ENCODE results near the gene TSPAN9. TPM values are rescaled to one million over a fixed set of nuclear protein-coding genes. Genes with fewer than 3 reads are reported as not detected.

The TSPAN9 gene
- total RNA-seq, 1 donor from 2014 or later, result 40.9 TPM

DNA sequence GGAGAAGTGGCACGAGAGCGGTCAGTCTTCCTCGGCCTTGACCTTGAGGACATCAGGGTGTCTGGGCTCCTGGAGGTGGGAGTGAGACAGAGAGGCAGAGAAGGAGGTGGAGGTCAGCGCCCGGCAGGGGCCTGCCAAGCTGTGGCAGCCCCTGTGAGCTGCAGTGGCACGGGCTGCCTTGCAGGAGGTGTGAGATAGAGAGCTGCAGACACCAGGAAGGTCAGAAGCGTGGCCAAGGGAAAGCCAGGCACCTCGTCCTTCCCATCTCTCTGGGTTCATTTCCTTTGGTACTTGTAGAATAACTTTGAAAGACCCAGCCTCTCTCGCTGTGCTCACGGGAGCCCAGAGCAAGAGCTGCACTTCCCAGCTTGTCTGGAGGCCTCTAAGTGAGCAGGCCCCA is 98.1 kb downstream of the TSPAN9 start:
- H3K4me1 Mint-ChIP-seq (ENCODE audit: low read depth, unreplicated experiment), result peaks cover 30% of the 10 kb centered on the region

DNA sequence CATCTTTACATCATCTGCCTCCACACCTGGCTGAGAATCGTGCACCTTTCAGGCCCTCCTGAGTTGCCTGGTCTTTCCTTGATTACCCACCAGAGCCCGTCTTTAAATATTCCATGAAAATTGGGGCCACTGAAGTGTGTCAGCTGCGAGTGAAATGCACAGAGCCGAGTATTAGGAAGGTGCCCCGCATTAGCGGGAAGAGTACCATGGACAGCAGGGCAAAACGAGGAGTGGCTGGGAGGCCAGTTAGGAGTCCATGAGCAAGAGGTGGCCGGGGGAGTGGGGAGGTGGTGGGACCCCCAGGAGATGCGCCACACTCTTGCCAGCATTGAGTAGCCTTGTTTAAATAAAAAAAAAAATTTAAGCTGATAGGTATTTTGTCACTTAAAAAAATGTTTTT is 99.6 kb downstream of the TSPAN9 start:
- no peak for TF ChIP-seq EZH2 (IDR thresholded peaks at IDR 0.05; ENCODE audit: insufficient read depth, low read length)
- TF ChIP-seq, protein P1, sequence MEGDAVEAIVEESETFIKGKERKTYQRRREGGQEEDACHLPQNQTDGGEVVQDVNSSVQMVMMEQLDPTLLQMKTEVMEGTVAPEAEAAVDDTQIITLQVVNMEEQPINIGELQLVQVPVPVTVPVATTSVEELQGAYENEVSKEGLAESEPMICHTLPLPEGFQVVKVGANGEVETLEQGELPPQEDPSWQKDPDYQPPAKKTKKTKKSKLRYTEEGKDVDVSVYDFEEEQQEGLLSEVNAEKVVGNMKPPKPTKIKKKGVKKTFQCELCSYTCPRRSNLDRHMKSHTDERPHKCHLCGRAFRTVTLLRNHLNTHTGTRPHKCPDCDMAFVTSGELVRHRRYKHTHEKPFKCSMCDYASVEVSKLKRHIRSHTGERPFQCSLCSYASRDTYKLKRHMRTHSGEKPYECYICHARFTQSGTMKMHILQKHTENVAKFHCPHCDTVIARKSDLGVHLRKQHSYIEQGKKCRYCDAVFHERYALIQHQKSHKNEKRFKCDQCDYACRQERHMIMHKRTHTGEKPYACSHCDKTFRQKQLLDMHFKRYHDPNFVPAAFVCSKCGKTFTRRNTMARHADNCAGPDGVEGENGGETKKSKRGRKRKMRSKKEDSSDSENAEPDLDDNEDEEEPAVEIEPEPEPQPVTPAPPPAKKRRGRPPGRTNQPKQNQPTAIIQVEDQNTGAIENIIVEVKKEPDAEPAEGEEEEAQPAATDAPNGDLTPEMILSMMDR (IDR thresholded peaks at IDR 0.05; ENCODE audit: insufficient read depth, low read depth, low read length), result no peak
- Mint-ChIP-seq H3K9me3 (ENCODE audit: unreplicated experiment) (no peaks in the 10 kb centered on the region), H3K36me3 (ENCODE audit: low read depth, unreplicated experiment) (peaks cover 1% of the 10 kb centered on the region), H3K27me3 (ENCODE audit: low read depth, unreplicated experiment) (peaks cover 3% of the 10 kb centered on the region), H3K4me1 (ENCODE audit: low read depth, unreplicated experiment) (peaks cover 15% of the 10 kb centered on the region), H3K4me3 (ENCODE audit: unreplicated experiment) (no peak overlapping the region), H3K27ac (ENCODE audit: unreplicated experiment) (no peak overlapping the region)
- Histone ChIP-seq H3K9ac (ENCODE audit: low read length) (no peak overlapping the region), H3K36me3 (ENCODE audit: insufficient read depth, low read length) (no peaks in the 10 kb centered on the region), H3K4me3 (ENCODE audit: insufficient read depth, low read depth, low read length) (no peak overlapping the region), H3K27me3 (ENCODE audit: insufficient read depth, low read length) (no peaks in the 10 kb centered on the region), H3K27ac (ENCODE audit: low read depth, low read length) (no peak overlapping the region), H2AFZ (ENCODE audit: low read depth, low read length) (no peak overlapping the region), H3K4me1 (ENCODE audit: insufficient read depth, low read length) (peaks cover 4% of the 10 kb centered on the region), H3K9me3 (ENCODE audit: insufficient read depth, low read depth, low read length) (no peaks in the 10 kb centered on the region), H3K79me2 (ENCODE audit: insufficient read depth, low read length) (peaks cover 13% of the 10 kb centered on the region), H3K4me2 (ENCODE audit: low read length) (no peak overlapping the region), H4K20me1 (ENCODE audit: insufficient read depth, low read length) (peaks cover 32% of the 10 kb centered on the region)
- no peak for FAIRE-seq
- no peak for DNase-seq (ENCODE audit: low read depth)

More for the DNA sequence above, 98.1 kb downstream of the TSPAN9 start:
- Histone ChIP-seq H3K9ac (ENCODE audit: low read length) (no peak overlapping the region), H3K27me3 (ENCODE audit: insufficient read depth, low read length) (no peaks in the 10 kb centered on the region), H2AFZ (ENCODE audit: low read depth, low read length) (no peak overlapping the region), H3K36me3 (ENCODE audit: insufficient read depth, low read length) (no peaks in the 10 kb centered on the region), H3K79me2 (ENCODE audit: insufficient read depth, low read length) (peaks cover 13% of the 10 kb centered on the region), H3K9me3 (ENCODE audit: insufficient read depth, low read depth, low read length) (no peaks in the 10 kb centered on the region), H4K20me1 (ENCODE audit: insufficient read depth, low read length) (peaks cover 28% of the 10 kb centered on the region), H3K27ac (ENCODE audit: low read depth, low read length) (no peak overlapping the region), H3K4me2 (ENCODE audit: low read length) (no peak overlapping the region), H3K4me3 (ENCODE audit: insufficient read depth, low read depth, low read length) (no peak overlapping the region), H3K4me1 (ENCODE audit: insufficient read depth, low read length) (peaks cover 19% of the 10 kb centered on the region)
- no peak for DNase-seq (ENCODE audit: low read depth)
- H3K27ac Mint-ChIP-seq (ENCODE audit: unreplicated experiment), result no peak overlapping the region
- H3K36me3 Mint-ChIP-seq (ENCODE audit: low read depth, unreplicated experiment), result no peaks in the 10 kb centered on the region
- no peaks in the 10 kb centered on the region for H3K9me3 Mint-ChIP-seq (ENCODE audit: unreplicated experiment)
- H3K27me3 Mint-ChIP-seq (ENCODE audit: low read depth, unreplicated experiment), result peaks cover 3% of the 10 kb centered on the region
- no peak overlapping the region for H3K4me3 Mint-ChIP-seq (ENCODE audit: unreplicated experiment)
- FAIRE-seq, result no peak
- TF ChIP-seq, protein P1 (IDR thresholded peaks at IDR 0.05; ENCODE audit: insufficient read depth, low read depth, low read length), result no peak
- TF ChIP-seq EZH2 (IDR thresholded peaks at IDR 0.05; ENCODE audit: insufficient read depth, low read length), result no peak

DNA sequence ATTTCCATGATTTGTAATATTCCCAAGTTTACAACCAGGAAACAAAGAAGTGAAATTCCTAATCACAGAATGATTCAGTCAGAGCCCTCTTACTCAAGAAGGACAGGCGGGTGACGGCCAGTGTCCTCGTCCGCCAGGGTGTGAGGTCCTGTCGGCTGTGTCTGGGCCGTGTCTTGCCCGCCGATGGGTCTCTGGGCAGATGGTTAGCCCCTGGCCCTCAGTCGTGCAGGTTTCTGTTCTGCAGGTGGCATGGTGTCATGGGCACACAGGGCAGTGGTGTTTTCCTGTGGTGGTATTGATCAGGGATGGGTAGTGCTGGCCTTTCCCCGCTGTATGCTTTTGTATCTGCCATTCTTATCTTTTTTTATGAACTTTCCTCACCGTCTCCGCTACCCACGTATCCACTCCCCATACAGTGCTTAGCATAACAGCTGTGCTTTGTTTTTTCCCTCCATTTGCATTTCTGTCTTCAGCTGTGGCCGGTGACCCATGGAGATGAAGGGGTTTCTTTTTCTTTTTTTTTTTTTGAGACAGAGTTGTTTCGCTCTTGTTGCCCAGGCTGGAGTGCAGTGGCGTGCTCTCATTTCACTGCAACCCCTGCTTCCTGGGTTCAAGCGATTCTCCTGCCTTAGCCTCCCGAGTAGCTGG is 100.7 kb downstream of the TSPAN9 start:
- no peak overlapping the region for H3K27ac Mint-ChIP-seq (ENCODE audit: unreplicated experiment)

More for the DNA sequence above, 100.7 kb downstream of the TSPAN9 start:
- Histone ChIP-seq H3K27me3 (ENCODE audit: insufficient read depth, low read length) (no peaks in the 10 kb centered on the region), H3K79me2 (ENCODE audit: insufficient read depth, low read length) (peaks cover 13% of the 10 kb centered on the region), H3K4me2 (ENCODE audit: low read length) (no peak overlapping the region), H2AFZ (ENCODE audit: low read depth, low read length) (no peak overlapping the region), H3K9ac (ENCODE audit: low read length) (no peak overlapping the region), H3K36me3 (ENCODE audit: insufficient read depth, low read length) (no peaks in the 10 kb centered on the region), H4K20me1 (ENCODE audit: insufficient read depth, low read length) (peaks cover 34% of the 10 kb centered on the region), H3K9me3 (ENCODE audit: insufficient read depth, low read depth, low read length) (no peaks in the 10 kb centered on the region), H3K4me1 (ENCODE audit: insufficient read depth, low read length) (no peaks in the 10 kb centered on the region), H3K4me3 (ENCODE audit: insufficient read depth, low read depth, low read length) (no peak overlapping the region), H3K27ac (ENCODE audit: low read depth, low read length) (no peak overlapping the region)
- DNase-seq (ENCODE audit: low read depth) (no peak), FAIRE-seq (no peak)
- peaks cover 7% of the 10 kb centered on the region for H3K27me3 Mint-ChIP-seq (ENCODE audit: low read depth, unreplicated experiment)
- H3K4me3 Mint-ChIP-seq (ENCODE audit: unreplicated experiment), result no peak overlapping the region
- H3K9me3 Mint-ChIP-seq (ENCODE audit: unreplicated experiment), result no peaks in the 10 kb centered on the region
- no peak for TF ChIP-seq EZH2 (IDR thresholded peaks at IDR 0.05; ENCODE audit: insufficient read depth, low read length)
- TF ChIP-seq, protein P1 (IDR thresholded peaks at IDR 0.05; ENCODE audit: insufficient read depth, low read depth, low read length), result no peak
- H3K36me3 Mint-ChIP-seq (ENCODE audit: low read depth, unreplicated experiment), result peaks cover 5% of the 10 kb centered on the region
- H3K4me1 Mint-ChIP-seq (ENCODE audit: low read depth, unreplicated experiment), result peaks cover 9% of the 10 kb centered on the region
